Measurements from ENCODE around the gene RHOH.

DNA sequence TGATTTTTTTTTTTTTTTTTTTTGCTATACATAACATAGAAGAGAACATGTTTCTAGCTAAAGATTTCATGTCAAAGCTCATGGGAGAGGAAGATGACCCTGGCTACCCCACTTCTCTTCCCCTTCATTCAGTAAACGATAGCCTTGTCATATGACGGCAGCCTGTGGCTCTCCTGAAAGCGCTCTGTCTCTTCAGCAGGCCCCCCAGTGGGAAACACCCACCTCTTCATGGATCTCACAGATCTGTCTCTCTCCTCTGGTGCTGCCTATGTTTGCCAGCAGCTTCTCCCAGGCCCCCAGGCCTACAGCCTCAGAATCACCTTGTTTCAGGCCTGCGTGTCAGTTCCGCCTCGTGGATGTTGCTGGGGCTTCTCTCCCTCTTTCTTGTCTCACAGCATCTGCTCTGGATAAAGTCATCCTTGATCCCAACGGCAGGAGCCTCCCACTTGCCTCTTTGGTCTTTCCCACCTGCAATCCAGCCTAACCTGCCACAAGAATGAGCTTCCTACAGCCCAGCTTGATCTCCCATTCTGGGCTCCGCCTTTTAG lies 34.6 kb downstream of the RHOH start:
- no peak for TF ChIP-seq NKRF (conservative IDR thresholded peaks at IDR 0.05)
- TF ChIP-seq, protein P1, sequence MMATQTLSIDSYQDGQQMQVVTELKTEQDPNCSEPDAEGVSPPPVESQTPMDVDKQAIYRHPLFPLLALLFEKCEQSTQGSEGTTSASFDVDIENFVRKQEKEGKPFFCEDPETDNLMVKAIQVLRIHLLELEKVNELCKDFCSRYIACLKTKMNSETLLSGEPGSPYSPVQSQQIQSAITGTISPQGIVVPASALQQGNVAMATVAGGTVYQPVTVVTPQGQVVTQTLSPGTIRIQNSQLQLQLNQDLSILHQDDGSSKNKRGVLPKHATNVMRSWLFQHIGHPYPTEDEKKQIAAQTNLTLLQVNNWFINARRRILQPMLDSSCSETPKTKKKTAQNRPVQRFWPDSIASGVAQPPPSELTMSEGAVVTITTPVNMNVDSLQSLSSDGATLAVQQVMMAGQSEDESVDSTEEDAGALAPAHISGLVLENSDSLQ (IDR thresholded peaks at IDR 0.05): no peak
- TF ChIP-seq POLR2A (IDR thresholded peaks at IDR 0.05; ENCODE audit: low read depth, low read length): no peak; the same call in 1 of the 2 replicates
- no peak for TF ChIP-seq CTCF (IDR thresholded peaks at IDR 0.05 in 2 of 3, conservative IDR thresholded peaks at IDR 0.05 in 1 of 3; ENCODE audit: control insufficient read depth in 2 of 3, extremely low read depth in 1 of 3, insufficient read depth in 1 of 3, low read depth in 3 of 3, low read length in 3 of 3)
- no peak for TF ChIP-seq EZH2 (IDR thresholded peaks at IDR 0.05; ENCODE audit: borderline replicate concordance, control insufficient read depth, low read depth, low read length)
- no peak for TF ChIP-seq POLR2AphosphoS5 (IDR thresholded peaks at IDR 0.05; ENCODE audit: low read length)
- TF ChIP-seq NFYB (IDR thresholded peaks at IDR 0.05; ENCODE audit: insufficient read depth, low read depth, low read length): no peak
- TF ChIP-seq, protein P2, sequence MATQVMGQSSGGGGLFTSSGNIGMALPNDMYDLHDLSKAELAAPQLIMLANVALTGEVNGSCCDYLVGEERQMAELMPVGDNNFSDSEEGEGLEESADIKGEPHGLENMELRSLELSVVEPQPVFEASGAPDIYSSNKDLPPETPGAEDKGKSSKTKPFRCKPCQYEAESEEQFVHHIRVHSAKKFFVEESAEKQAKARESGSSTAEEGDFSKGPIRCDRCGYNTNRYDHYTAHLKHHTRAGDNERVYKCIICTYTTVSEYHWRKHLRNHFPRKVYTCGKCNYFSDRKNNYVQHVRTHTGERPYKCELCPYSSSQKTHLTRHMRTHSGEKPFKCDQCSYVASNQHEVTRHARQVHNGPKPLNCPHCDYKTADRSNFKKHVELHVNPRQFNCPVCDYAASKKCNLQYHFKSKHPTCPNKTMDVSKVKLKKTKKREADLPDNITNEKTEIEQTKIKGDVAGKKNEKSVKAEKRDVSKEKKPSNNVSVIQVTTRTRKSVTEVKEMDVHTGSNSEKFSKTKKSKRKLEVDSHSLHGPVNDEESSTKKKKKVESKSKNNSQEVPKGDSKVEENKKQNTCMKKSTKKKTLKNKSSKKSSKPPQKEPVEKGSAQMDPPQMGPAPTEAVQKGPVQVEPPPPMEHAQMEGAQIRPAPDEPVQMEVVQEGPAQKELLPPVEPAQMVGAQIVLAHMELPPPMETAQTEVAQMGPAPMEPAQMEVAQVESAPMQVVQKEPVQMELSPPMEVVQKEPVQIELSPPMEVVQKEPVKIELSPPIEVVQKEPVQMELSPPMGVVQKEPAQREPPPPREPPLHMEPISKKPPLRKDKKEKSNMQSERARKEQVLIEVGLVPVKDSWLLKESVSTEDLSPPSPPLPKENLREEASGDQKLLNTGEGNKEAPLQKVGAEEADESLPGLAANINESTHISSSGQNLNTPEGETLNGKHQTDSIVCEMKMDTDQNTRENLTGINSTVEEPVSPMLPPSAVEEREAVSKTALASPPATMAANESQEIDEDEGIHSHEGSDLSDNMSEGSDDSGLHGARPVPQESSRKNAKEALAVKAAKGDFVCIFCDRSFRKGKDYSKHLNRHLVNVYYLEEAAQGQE (IDR thresholded peaks at IDR 0.05; ENCODE audit: low read depth, low read length): no peak

All from GM12878 (cell line).